GM12864 (cell line): Measurements from ENCODE around the gene VPS13D.

ENCODE experiments used
- DNase-seq: peaks from one replicate; pipeline ENCODE4 v3.0.0-alpha.2; 2011; ENCODE audit warnings: low read depth
- H3K4me3 ChIP-seq: 2 replicates; pipeline ENCODE4 v1.5.1; 2011; ENCODE audit warnings: mild to moderate bottlenecking, low read depth, low read length, control low read depth
- TF ChIP-seq, protein P1 (sequence below): IDR thresholded peaks from 2 replicates; pipeline ENCODE4 v1.5.1; 2011; ENCODE audit warnings: low read depth, mild to moderate bottlenecking, moderate library complexity, low read length, control low read depth, inconsistent platforms; ENCODE audit errors: missing control alignments

The VPS13D gene

GRCh38 chr1:12204140-12204539 lies 25.7 kb upstream of the VPS13D start:
- no peak overlapping the region for H3K4me3 ChIP-seq

DNA sequence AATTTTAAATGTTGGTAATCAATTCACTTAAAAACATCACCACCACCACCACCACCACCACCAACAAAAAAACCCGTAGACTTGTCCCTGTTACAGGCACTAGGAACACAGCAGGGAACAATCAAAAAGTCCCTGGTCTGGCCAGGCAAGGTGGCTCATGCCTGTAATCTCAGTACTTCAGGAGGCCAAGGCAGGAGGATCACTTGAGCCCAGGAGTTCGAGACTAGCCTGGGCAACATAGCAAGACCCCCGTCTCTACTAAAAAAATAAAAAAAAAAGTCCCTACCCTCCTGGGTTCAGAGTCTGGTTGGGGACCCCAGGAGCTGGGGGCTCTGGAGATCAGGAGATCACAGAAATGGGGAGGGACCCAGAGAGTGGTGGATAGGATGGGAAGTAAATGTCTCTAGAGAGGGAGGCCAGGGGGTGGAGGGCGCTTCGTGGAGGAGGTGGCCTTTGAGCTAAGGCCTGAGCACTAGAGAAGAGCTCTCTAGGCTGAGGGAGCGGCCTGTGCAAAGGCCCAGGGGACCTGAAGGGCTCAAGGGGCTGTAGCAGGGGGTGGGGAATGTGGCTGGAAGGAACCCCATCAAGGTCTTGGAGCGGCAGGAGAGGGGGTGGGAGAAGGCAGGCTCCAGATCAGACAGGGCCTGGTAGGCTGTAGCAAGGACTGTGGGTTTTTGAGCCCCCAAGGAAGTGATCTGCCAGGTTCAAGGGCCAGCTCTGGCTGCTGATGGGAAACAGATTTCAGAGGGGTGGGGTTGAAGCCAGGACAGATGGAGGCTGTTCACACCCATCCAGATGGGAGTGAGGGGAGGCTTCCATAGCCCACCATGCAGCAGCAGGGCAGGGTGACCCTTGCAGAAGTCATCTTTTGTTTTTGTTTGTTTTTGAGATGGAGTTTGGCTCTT lies 24.8 kb upstream of the VPS13D start:
- TF ChIP-seq, protein P1, sequence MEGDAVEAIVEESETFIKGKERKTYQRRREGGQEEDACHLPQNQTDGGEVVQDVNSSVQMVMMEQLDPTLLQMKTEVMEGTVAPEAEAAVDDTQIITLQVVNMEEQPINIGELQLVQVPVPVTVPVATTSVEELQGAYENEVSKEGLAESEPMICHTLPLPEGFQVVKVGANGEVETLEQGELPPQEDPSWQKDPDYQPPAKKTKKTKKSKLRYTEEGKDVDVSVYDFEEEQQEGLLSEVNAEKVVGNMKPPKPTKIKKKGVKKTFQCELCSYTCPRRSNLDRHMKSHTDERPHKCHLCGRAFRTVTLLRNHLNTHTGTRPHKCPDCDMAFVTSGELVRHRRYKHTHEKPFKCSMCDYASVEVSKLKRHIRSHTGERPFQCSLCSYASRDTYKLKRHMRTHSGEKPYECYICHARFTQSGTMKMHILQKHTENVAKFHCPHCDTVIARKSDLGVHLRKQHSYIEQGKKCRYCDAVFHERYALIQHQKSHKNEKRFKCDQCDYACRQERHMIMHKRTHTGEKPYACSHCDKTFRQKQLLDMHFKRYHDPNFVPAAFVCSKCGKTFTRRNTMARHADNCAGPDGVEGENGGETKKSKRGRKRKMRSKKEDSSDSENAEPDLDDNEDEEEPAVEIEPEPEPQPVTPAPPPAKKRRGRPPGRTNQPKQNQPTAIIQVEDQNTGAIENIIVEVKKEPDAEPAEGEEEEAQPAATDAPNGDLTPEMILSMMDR: no peak
- no peak for DNase-seq
- H3K4me3 ChIP-seq: no peak overlapping the region

More at GRCh38 chr1:12204140-12204539, 25.7 kb upstream of the VPS13D start:
- TF ChIP-seq, protein P1: no peak
- no peak for DNase-seq

DNA sequence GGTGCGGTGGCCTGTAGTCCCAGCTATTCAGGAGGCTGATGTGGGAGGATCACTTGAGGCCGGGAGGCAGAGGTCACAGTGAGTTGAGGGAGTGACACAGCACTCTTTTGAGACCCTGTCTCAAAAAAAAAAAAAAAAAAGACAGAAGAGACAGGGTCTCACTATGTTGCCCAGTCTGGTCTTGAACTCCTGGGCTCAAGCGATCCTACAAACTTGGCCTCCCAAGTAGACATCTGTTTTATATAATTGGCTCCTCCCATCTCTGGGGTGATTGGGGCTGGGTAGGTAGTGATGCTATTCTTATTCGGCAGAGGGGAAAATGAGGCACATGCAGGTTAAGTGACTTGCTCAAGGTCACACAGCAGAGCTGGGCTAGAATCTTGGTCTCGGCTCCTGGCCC lies 23.6 kb upstream of the VPS13D start:
- TF ChIP-seq, protein P1: no peak
- no peak overlapping the region for H3K4me3 ChIP-seq
- no peak for DNase-seq

DNA sequence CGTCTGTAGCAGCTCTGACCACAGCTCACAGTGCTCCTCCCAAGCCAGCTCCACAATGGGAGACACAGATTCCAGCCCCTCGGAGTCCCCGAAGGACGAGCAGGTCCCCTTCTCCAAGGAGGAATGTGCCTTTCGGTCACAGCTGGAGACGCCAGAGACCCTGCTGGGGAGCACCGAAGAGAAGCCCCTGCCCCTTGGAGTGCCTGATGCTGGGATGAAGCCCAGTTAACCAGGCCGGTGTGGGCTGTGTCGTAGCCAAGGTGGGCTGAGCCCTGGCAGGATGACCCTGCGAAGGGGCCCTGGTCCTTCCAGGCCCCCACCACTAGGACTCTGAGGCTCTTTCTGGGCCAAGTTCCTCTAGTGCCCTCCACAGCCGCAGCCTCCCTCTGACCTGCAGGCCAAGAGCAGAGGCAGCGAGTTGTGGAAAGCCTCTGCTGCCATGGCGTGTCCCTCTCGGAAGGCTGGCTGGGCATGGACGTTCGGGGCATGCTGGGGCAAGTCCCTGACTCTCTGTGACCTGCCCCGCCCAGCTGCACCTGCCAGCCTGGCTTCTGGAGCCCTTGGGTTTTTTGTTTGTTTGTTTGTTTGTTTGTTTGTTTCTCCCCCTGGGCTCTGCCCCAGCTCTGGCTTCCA lies 22.9 kb upstream of the VPS13D start:
- H3K4me3 ChIP-seq: no peak overlapping the region
- TF ChIP-seq, protein P1: no peak
- no peak for DNase-seq

DNA sequence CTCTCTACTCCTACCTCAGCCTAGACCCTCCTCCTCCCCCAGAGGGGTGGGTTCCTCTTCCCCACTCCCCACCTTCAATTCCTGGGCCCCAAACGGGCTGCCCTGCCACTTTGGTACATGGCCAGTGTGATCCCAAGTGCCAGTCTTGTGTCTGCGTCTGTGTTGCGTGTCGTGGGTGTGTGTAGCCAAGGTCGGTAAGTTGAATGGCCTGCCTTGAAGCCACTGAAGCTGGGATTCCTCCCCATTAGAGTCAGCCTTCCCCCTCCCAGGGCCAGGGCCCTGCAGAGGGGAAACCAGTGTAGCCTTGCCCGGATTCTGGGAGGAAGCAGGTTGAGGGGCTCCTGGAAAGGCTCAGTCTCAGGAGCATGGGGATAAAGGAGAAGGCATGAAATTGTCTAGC lies 21.6 kb upstream of the VPS13D start:
- no peak overlapping the region for H3K4me3 ChIP-seq
- TF ChIP-seq, protein P1: no peak
- no peak for DNase-seq

- no peak overlapping the region for H3K4me3 ChIP-seq
- no peak for DNase-seq
- TF ChIP-seq, protein P1: peak; percentile 91
These were observed 20.9 kb upstream of the VPS13D start for GRCh38 chr1:12208764-12209494.
